Measurements from ENCODE around the gene ARHGAP35.
"Not testable (repeated sequence)": the region's sequence is repeated elsewhere in the genome, so short reads cannot be mapped to it uniquely, and the experiment has no call there.

GRCh38 chr19:46854698-46855097, 6.1 kb upstream of the ARHGAP35 start:
- TF ChIP-seq CTCF (IDR thresholded peaks at IDR 0.05); ZFX (IDR thresholded peaks at IDR 0.05; ENCODE audit: borderline replicate concordance): not testable (repeated sequence)
